ENCODE measurements around the gene HFM1. TPM values are rescaled to one million over a fixed set of nuclear protein-coding genes. Genes with fewer than 3 reads are reported as not detected.
"Not testable (repeated sequence)": the region's sequence is repeated elsewhere in the genome, so short reads cannot be mapped to it uniquely, and the experiment has no call there.

HFM1 gene
- 0.83 and 1.8 TPM in 2 replicates for total RNA-seq
- 0.23 and 0.41 TPM in 2 replicates for polyA plus RNA-seq
- 0.08 and 0.29 TPM in 2 replicates for polyA plus RNA-seq (2012)
- polyA minus RNA-seq (ENCODE audit: low replicate concordance): not detected in 2 replicates

- H3K9ac ChIP-seq (ENCODE audit: insufficient read depth, low read length): peak within 1 kb of the TSS; percentile 69
These were observed at the start of gene HFM1 for GRCh38 chr1:91404151-91405012. Gene HFM1 (minus strand): TSS chr1:91404837. CDS start chr1:91401082, 3,755 bp downstream.

DNA sequence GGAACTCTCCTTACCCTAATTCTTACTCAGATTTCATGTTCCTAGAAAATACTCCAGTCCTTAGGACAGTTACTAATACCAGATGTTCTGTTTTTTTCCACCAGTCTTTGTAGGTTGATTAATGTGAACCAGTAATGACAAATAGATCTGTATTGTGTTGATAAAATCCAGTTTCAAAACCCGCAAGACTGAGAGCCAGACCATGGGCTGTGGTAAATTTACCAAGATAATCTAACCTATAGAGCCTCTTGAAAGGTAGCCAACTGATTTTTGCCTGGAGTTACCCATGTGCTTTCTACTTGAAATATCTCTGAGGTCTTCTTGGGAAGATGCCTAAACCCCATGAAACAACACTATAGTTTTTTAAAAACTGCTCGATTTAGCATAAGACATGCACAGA lies 49.5 kb upstream of the HFM1 start:
- TF ChIP-seq, protein P1, sequence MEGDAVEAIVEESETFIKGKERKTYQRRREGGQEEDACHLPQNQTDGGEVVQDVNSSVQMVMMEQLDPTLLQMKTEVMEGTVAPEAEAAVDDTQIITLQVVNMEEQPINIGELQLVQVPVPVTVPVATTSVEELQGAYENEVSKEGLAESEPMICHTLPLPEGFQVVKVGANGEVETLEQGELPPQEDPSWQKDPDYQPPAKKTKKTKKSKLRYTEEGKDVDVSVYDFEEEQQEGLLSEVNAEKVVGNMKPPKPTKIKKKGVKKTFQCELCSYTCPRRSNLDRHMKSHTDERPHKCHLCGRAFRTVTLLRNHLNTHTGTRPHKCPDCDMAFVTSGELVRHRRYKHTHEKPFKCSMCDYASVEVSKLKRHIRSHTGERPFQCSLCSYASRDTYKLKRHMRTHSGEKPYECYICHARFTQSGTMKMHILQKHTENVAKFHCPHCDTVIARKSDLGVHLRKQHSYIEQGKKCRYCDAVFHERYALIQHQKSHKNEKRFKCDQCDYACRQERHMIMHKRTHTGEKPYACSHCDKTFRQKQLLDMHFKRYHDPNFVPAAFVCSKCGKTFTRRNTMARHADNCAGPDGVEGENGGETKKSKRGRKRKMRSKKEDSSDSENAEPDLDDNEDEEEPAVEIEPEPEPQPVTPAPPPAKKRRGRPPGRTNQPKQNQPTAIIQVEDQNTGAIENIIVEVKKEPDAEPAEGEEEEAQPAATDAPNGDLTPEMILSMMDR (conservative IDR thresholded peaks at IDR 0.05 in 1 of 2, IDR thresholded peaks at IDR 0.05 in 1 of 2; ENCODE audit: low read depth in 1 of 2, low read length in 2 of 2): no peak
- no peak for TF ChIP-seq EZH2 (IDR thresholded peaks at IDR 0.05; ENCODE audit: low read length, missing control alignments)
- H3K9me3 ChIP-seq (ENCODE audit: control insufficient read depth, insufficient read depth, low read depth, low read length): no peaks in the 10 kb centered on the region
- no peak overlapping the region for H3K4me3 ChIP-seq (replicated peaks in 1 of 4; ENCODE audit: control extremely low read depth in 1 of 4, insufficient read depth in 1 of 4, low read depth in 3 of 4, low read length in 4 of 4)
- no peaks in the 10 kb centered on the region for H3K27me3 ChIP-seq (ENCODE audit: control insufficient read depth, insufficient read depth, low read length)
- no peaks in the 10 kb centered on the region for H3K79me2 ChIP-seq (ENCODE audit: control insufficient read depth, insufficient read depth, low read length)
- no peaks in the 10 kb centered on the region for H3K36me3 ChIP-seq (ENCODE audit: control insufficient read depth, insufficient read depth, low read length)
- H3K4me2 ChIP-seq (ENCODE audit: extremely low read depth, insufficient read depth, low read length): no peak overlapping the region
- DNase-seq (ENCODE audit: low read depth in 2 of 2): no peak
- H3K9ac ChIP-seq (ENCODE audit: insufficient read depth, low read length): no peak overlapping the region
- H3K4me1 ChIP-seq (ENCODE audit: control insufficient read depth, extremely low read depth, insufficient read depth, low read length): no peaks in the 10 kb centered on the region
- no peak overlapping the region for H2AFZ ChIP-seq (ENCODE audit: low read length)
- no peak overlapping the region for H3K27ac ChIP-seq (ENCODE audit: insufficient read depth, low read length)
- H4K20me1 ChIP-seq (ENCODE audit: control insufficient read depth, extremely low read depth, insufficient read depth, low read length): no peaks in the 10 kb centered on the region

More at GRCh38 chr1:91404151-91405012, at the start of gene HFM1:
- H3K79me2 ChIP-seq (ENCODE audit: control insufficient read depth, insufficient read depth, low read length): no peaks in the 10 kb centered on the region
- peak within 1 kb of the TSS; percentile 82 for H2AFZ ChIP-seq (ENCODE audit: low read length)
- no peaks in the 10 kb centered on the region for H3K9me3 ChIP-seq (ENCODE audit: control insufficient read depth, insufficient read depth, low read depth, low read length)
- H4K20me1 ChIP-seq (ENCODE audit: control insufficient read depth, extremely low read depth, insufficient read depth, low read length): no peaks in the 10 kb centered on the region
- H3K27ac ChIP-seq (ENCODE audit: insufficient read depth, low read length): peak within 1 kb of the TSS; percentile 46
- no peaks in the 10 kb centered on the region for H3K27me3 ChIP-seq (ENCODE audit: control insufficient read depth, insufficient read depth, low read length)
- no peaks in the 10 kb centered on the region for H3K36me3 ChIP-seq (ENCODE audit: control insufficient read depth, insufficient read depth, low read length)
- DNase-seq (ENCODE audit: low read depth in 2 of 2): peak; percentile 70 to 82
- H3K4me1 ChIP-seq (ENCODE audit: control insufficient read depth, extremely low read depth, insufficient read depth, low read length): no peaks in the 10 kb centered on the region
- TF ChIP-seq EZH2 (IDR thresholded peaks at IDR 0.05; ENCODE audit: low read length, missing control alignments): no peak
- TF ChIP-seq, protein P1 (conservative IDR thresholded peaks at IDR 0.05 in 1 of 2, IDR thresholded peaks at IDR 0.05 in 1 of 2; ENCODE audit: low read depth in 1 of 2, low read length in 2 of 2): peak in 1 of 2 donors; percentile 8
- peak within 1 kb of the TSS; percentile 99 for H3K4me2 ChIP-seq (ENCODE audit: extremely low read depth, insufficient read depth, low read length)
- peak within 1 kb of the TSS; percentile 66 to 73 (median 69) for H3K4me3 ChIP-seq (replicated peaks in 1 of 4; ENCODE audit: control extremely low read depth in 1 of 4, insufficient read depth in 1 of 4, low read depth in 3 of 4, low read length in 4 of 4)

GRCh38 chr1:91450260-91450659 lies 45.6 kb upstream of the HFM1 start:
- no peaks in the 10 kb centered on the region for H3K36me3 ChIP-seq (ENCODE audit: control insufficient read depth, insufficient read depth, low read length)
- H3K4me1 ChIP-seq (ENCODE audit: control insufficient read depth, extremely low read depth, insufficient read depth, low read length): no peaks in the 10 kb centered on the region
- no peaks in the 10 kb centered on the region for H4K20me1 ChIP-seq (ENCODE audit: control insufficient read depth, extremely low read depth, insufficient read depth, low read length)
- no peaks in the 10 kb centered on the region for H3K79me2 ChIP-seq (ENCODE audit: control insufficient read depth, insufficient read depth, low read length)
- H3K9ac ChIP-seq (ENCODE audit: insufficient read depth, low read length): no peak overlapping the region
- no peak overlapping the region for H3K4me3 ChIP-seq (replicated peaks in 1 of 4; ENCODE audit: control extremely low read depth in 1 of 4, insufficient read depth in 1 of 4, low read depth in 3 of 4, low read length in 4 of 4)
- no peak overlapping the region for H2AFZ ChIP-seq (ENCODE audit: low read length)
- TF ChIP-seq EZH2 (IDR thresholded peaks at IDR 0.05; ENCODE audit: low read length, missing control alignments): no peak
- no peaks in the 10 kb centered on the region for H3K9me3 ChIP-seq (ENCODE audit: control insufficient read depth, insufficient read depth, low read depth, low read length)
- no peaks in the 10 kb centered on the region for H3K27me3 ChIP-seq (ENCODE audit: control insufficient read depth, insufficient read depth, low read length)
- no peak overlapping the region for H3K27ac ChIP-seq (ENCODE audit: insufficient read depth, low read length)
- no peak overlapping the region for H3K4me2 ChIP-seq (ENCODE audit: extremely low read depth, insufficient read depth, low read length)
- DNase-seq (ENCODE audit: low read depth in 2 of 2): peak in 1 of 2 donors; percentile 50

GRCh38 chr1:91447782-91448181 lies 43.1 kb upstream of the HFM1 start:
- DNase-seq (ENCODE audit: low read depth in 2 of 2); H3K4me1 ChIP-seq (ENCODE audit: control insufficient read depth, extremely low read depth, insufficient read depth, low read length); H3K4me2 ChIP-seq (ENCODE audit: extremely low read depth, insufficient read depth, low read length); H3K9ac ChIP-seq (ENCODE audit: insufficient read depth, low read length); H3K4me3 ChIP-seq (replicated peaks in 1 of 4; ENCODE audit: control extremely low read depth in 1 of 4, insufficient read depth in 1 of 4, low read depth in 3 of 4, low read length in 4 of 4); H3K27me3 ChIP-seq (ENCODE audit: control insufficient read depth, insufficient read depth, low read length); H2AFZ ChIP-seq (ENCODE audit: low read length); H3K36me3 ChIP-seq (ENCODE audit: control insufficient read depth, insufficient read depth, low read length); H3K27ac ChIP-seq (ENCODE audit: insufficient read depth, low read length); H3K79me2 ChIP-seq (ENCODE audit: control insufficient read depth, insufficient read depth, low read length); H3K9me3 ChIP-seq (ENCODE audit: control insufficient read depth, insufficient read depth, low read depth, low read length); H4K20me1 ChIP-seq (ENCODE audit: control insufficient read depth, extremely low read depth, insufficient read depth, low read length): not testable (repeated sequence)

- not testable (repeated sequence) for H3K4me3 ChIP-seq (replicated peaks in 1 of 4; ENCODE audit: control extremely low read depth in 1 of 4, insufficient read depth in 1 of 4, low read depth in 3 of 4, low read length in 4 of 4); H3K27me3 ChIP-seq (ENCODE audit: control insufficient read depth, insufficient read depth, low read length); H3K27ac ChIP-seq (ENCODE audit: insufficient read depth, low read length); H3K4me1 ChIP-seq (ENCODE audit: control insufficient read depth, extremely low read depth, insufficient read depth, low read length); H2AFZ ChIP-seq (ENCODE audit: low read length); H3K9ac ChIP-seq (ENCODE audit: insufficient read depth, low read length); H3K4me2 ChIP-seq (ENCODE audit: extremely low read depth, insufficient read depth, low read length); H3K9me3 ChIP-seq (ENCODE audit: control insufficient read depth, insufficient read depth, low read depth, low read length); H4K20me1 ChIP-seq (ENCODE audit: control insufficient read depth, extremely low read depth, insufficient read depth, low read length); DNase-seq (ENCODE audit: low read depth in 2 of 2); H3K36me3 ChIP-seq (ENCODE audit: control insufficient read depth, insufficient read depth, low read length); H3K79me2 ChIP-seq (ENCODE audit: control insufficient read depth, insufficient read depth, low read length)
These were observed 37.3 kb upstream of the HFM1 start for GRCh38 chr1:91441980-91442379.
